GM10266 (cell line): Measurements from ENCODE around the gene SCG2.

Experiments
- DNase-seq: peaks from one replicate; pipeline ENCODE4 v3.0.0; 2012; ENCODE audit errors: extremely low spot score
- CTCF ChIP-seq: IDR thresholded peaks from 2 replicates; pipeline ENCODE4 v1.5.1; 2012; ENCODE audit warnings: mild to moderate bottlenecking, low read depth; ENCODE audit not compliant: control insufficient read depth, insufficient read depth; ENCODE audit errors: missing control alignments

The SCG2 gene

GRCh38 chr2:223558970-223559369 lies 43.2 kb downstream of the SCG2 start:
- DNase-seq, result no peak
- no peak for TF ChIP-seq CTCF

GRCh38 chr2:223554923-223555322 lies 47.2 kb downstream of the SCG2 start:
- TF ChIP-seq CTCF, result no peak
- DNase-seq, result no peak

GRCh38 chr2:223549215-223549614 lies 52.9 kb downstream of the SCG2 start:
- DNase-seq, result no peak
- TF ChIP-seq CTCF, result no peak

GRCh38 chr2:223548194-223548593 lies 54.0 kb downstream of the SCG2 start:
- no peak for TF ChIP-seq CTCF
- no peak for DNase-seq
